Hepatocyte (in vitro differentiated cells): ENCODE measurements around the gene HS6ST2.

Experiments used
- CTCF ChIP-seq: fragments of 200-600 bp; sonication (generic); IDR thresholded peaks from 2 replicates; pipeline ENCODE4 v1.5.1; 2016; ENCODE audit warnings: antibody characterized with exemption, mild to moderate bottlenecking; ENCODE audit not compliant: poor library complexity
- EZH2 ChIP-seq: fragments of 200-600 bp; sonication (generic); IDR thresholded peaks from 2 replicates; pipeline ENCODE4 v1.6.1; 2016; ENCODE audit warnings: antibody characterized with exemption, mild to moderate bottlenecking, borderline replicate concordance
- EZH2phosphoT487 ChIP-seq: fragments of 200-600 bp; sonication (generic); IDR thresholded peaks from one replicate; pipeline ENCODE4 v1.6.1; 2018; ENCODE audit warnings: antibody characterized with exemption, mild to moderate bottlenecking, low read depth, moderate library complexity; ENCODE audit not compliant: unreplicated experiment, severe bottlenecking

- no peak for TF ChIP-seq EZH2
- TF ChIP-seq CTCF = no peak
- no peak for TF ChIP-seq EZH2phosphoT487
Observed at GRCh38 chrX:132883358-132883915, 75.0 kb downstream of the HS6ST2 start.
